Heart left ventricle (tissue), 16 donors: ENCODE data around the gene MCM3AP. TPM values are rescaled to one million over a fixed set of nuclear protein-coding genes. Genes with fewer than 3 reads are reported as not detected.
A peak's percentile ranks its signal among the peaks of the same experiment; 100 is the strongest.

Experiments
- ATAC-seq, 4 donors: fragments of 200-7000 bp; cut with Tn5 transposase; one replicate each; pipeline ENCODE4 v1.9.1; 2020 to 2022; ENCODE audit warnings: moderate library complexity in 4 of 4, mild to moderate bottlenecking in 3 of 4, moderate number of reproducible peaks in 1 of 4
- DNase-seq, 5 donors: peaks; one replicate each; pipeline ENCODE4 v3.0.0-alpha.2; 2020
- H3K27ac ChIP-seq, 12 donors: fragments of 200-600 bp; sonication (generic) in 4 of 12; one replicate each; pipeline versions ENCODE4 v1.5.0 to v1.8.0; 2016 to 2022; ENCODE audit warnings: mild to moderate bottlenecking in 2 of 12
- H3K27me3 ChIP-seq, 9 donors: fragments of 200-600 bp; sonication (generic) in 2 of 9; one replicate each; pipeline versions ENCODE4 v1.5.1 to v1.8.0; 2016 to 2022; ENCODE audit warnings: mild to moderate bottlenecking in 3 of 9
- H3K36me3 ChIP-seq, 9 donors: fragments of 200-600 bp; sonication (generic) in 2 of 9; one replicate each; pipeline versions ENCODE4 v1.5.0 to v1.8.0; 2018 to 2022; ENCODE audit warnings: mild to moderate bottlenecking in 2 of 9
- H3K4me1 ChIP-seq, 12 donors: fragments of 200-600 bp; sonication (generic) in 4 of 12; one replicate each; pipeline versions ENCODE4 v1.5.0 to v1.8.0; 2016 to 2022; ENCODE audit warnings: mild to moderate bottlenecking in 3 of 12
- H3K4me3 ChIP-seq, 12 donors: fragments of 200-600 bp; sonication (generic) in 4 of 12; one replicate each; pipeline versions ENCODE4 v1.5.0 to v1.8.0; 2017 to 2022; ENCODE audit warnings: mild to moderate bottlenecking in 9 of 12, moderate library complexity in 4 of 12
- H3K9me3 ChIP-seq, 12 donors: fragments of 200-600 bp; sonication (generic) in 4 of 12; one replicate each; pipeline versions ENCODE4 v1.5.0 to v1.8.0; 2016 to 2022; ENCODE audit warnings: mild to moderate bottlenecking in 1 of 12
- POLR2A ChIP-seq, 2 donors: fragments of 450-650 bp; IDR thresholded peaks; one replicate each; pipeline ENCODE4 v1.6.1; 2017; ENCODE audit warnings: antibody characterized with exemption in 2 of 2, mild to moderate bottlenecking in 2 of 2, moderate library complexity in 2 of 2
- WGBS, 4 donors: extraction: QIAGEN DNeasy Blood & Tissue Kit in 2 of 4; methylation state at CpG; one replicate each; pipeline versions ENCODE4 v1.1.5 to v1.1.7; 2013 to 2018; 5-methylcytosine and 5-hydroxymethylcytosine counted together
- intact Hi-C, 10 donors: fragments of 100-400 bp; cut with DNase I; formaldehyde crosslinking; loops; one replicate each; pipeline versions ENCODE4 v1.11.1 to v1.14.2; 2022
- polyA plus RNA-seq, 2 donors: library from polyadenylated mRNA; stranded (reverse); fragments of 200-250 nt; gene quantifications; one replicate each; pipeline ENCODE4 v1.2.3, GENCODE V29; 2013
- total RNA-seq, 9 donors: library from RNA; depleted of rRNA in 2 of 9; stranded (reverse); fragments of >200 nt in 2 of 9; fragmentation: NEBNext Ultra II Directional in 3 of 9; extraction: Animal tissue kit (Norgen Biotek cat#: 25700) in 3 of 9; gene quantifications; one replicate each; pipeline versions ENCODE4 v1.1.0 to v1.2.4, GENCODE V29; 2016 to 2023
- TF ChIP-seq, protein P1 (sequence below), 12 donors: fragments of 200-600 bp; sonication (generic) in 4 of 12; IDR thresholded peaks; one replicate each; pipeline versions ENCODE4 v1.5.0 to v1.8.0; 2018 to 2022; ENCODE audit warnings: antibody characterized with exemption in 12 of 12, mild to moderate bottlenecking in 5 of 12
- donor health status: ischemic (EF 13 %, LVEDD 7.1; RV severe dilation, severe dysfunction).
- donor health status: healthy with polysubstance abuse.
- donor health status: DM: no; HTN: yes; CAD: no.
- donor health status: DM: no; HTN: no; CAD: no.
- donor health status: ischemic (EF 25% LVEDD 6.9; RV normal size, moderate dysfunction).
- donor health status: ischemic (EF 25% LVEDD 5.7; RV mildly dilated, moderate dysfunction).
- donor health status: healthy.
- donor health status: DM: yes; HTN: yes; CAD: no.
- donor health status: ischemic (EF 35%, LVEDD 5.7; RV mildly dilated, moderate dysfunction).
- donor health status: nonischemic (EF 11% LVEDD 7.7; RV severe dilation, severe dysfunction).
- donor health status: DM: yes; HTN: yes; CAD: no.
- donor health status: PGD.
- donor health status: ischemic (EF 29% LVEDD 5.4; RV normal size, mild dysfunction).
- donor health status: nonischemic (EF 23%, LVEDD 6.1; RV moderate dilation, normal function).

MCM3AP gene
- total and polyA plus RNA-seq, 11 donors = 24.5 to 69.8 (median 55.3) TPM

DNA sequence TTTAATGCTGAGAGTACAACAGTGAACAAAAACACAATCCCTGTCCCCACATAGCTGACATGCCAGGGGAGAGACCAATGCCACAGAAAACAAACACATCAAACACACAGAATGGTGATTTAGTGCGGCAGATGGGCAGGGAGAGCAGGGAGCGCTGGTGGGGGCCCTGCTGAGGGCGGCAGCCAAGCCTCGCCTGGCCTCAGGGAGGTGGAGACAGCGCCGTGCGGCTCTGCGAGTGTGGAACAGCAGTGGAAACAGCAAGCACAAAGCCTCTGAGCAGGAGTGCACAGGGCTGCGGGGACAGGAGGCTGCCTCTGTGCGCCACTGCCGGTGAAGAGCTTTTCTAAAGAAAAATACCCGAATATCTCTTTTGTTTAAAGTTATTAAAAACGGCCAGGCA, 17.0 kb downstream of the MCM3AP start:
- H3K4me3 ChIP-seq = no peak overlapping the region
- ATAC-seq (no peak), DNase-seq (no peak)
- H3K4me1 ChIP-seq = no peaks in the 10 kb centered on the region
- TF ChIP-seq POLR2A (IDR thresholded peaks at IDR 0.05) = no peak
- TF ChIP-seq, protein P1, sequence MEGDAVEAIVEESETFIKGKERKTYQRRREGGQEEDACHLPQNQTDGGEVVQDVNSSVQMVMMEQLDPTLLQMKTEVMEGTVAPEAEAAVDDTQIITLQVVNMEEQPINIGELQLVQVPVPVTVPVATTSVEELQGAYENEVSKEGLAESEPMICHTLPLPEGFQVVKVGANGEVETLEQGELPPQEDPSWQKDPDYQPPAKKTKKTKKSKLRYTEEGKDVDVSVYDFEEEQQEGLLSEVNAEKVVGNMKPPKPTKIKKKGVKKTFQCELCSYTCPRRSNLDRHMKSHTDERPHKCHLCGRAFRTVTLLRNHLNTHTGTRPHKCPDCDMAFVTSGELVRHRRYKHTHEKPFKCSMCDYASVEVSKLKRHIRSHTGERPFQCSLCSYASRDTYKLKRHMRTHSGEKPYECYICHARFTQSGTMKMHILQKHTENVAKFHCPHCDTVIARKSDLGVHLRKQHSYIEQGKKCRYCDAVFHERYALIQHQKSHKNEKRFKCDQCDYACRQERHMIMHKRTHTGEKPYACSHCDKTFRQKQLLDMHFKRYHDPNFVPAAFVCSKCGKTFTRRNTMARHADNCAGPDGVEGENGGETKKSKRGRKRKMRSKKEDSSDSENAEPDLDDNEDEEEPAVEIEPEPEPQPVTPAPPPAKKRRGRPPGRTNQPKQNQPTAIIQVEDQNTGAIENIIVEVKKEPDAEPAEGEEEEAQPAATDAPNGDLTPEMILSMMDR (IDR thresholded peaks at IDR 0.05) = no peak
- WGBS, 4 donors = 93 to 94% (median 94%) methylated on average over 13 of the region's 13 CpGs
- no peak overlapping the region for H3K27ac ChIP-seq
- H3K9me3 ChIP-seq = no peaks in the 10 kb centered on the region
- H3K36me3 ChIP-seq = peaks cover 4 to 100% (median 99%) of the 10 kb centered on the region in 9 donors
- intact Hi-C loops = no loop called here
- H3K27me3 ChIP-seq = no peaks in the 10 kb centered on the region

DNA sequence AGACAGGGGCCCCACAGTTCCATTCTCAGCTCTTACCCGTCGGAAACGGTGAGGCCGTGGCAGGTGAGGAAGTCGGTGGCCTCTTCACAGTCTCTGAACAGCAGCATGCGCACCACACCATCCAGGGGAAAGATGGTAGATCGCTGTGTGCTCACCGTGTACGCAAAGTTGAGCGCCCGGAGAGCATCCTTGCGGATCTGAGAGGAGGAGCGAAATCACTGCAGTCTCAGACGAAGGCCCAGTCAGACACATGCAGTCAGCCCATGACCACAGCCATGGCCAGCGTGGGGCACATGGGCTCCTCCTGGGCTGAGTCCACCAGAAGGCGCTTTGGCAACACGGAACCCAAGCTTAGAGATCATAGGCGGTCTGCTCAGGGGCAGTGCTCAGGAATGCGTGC, 18.5 kb downstream of the MCM3AP start:
- Histone ChIP-seq H3K27me3 (no peaks in the 10 kb centered on the region), H3K9me3 (no peaks in the 10 kb centered on the region), H3K36me3 (peaks cover 0 to 98% (median 97%) of the 10 kb centered on the region in 9 donors), H3K27ac (no peak overlapping the region), H3K4me3 (no peak overlapping the region), H3K4me1 (no peaks in the 10 kb centered on the region)
- ATAC-seq (no peak), DNase-seq (no peak)
- intact Hi-C loops = no loop called here
- 93 to 95% (median 94%) methylated on average over 19 of the region's 19 CpGs for WGBS, 4 donors
- no peak for TF ChIP-seq POLR2A (IDR thresholded peaks at IDR 0.05)
- TF ChIP-seq, protein P1 (IDR thresholded peaks at IDR 0.05) = no peak

DNA sequence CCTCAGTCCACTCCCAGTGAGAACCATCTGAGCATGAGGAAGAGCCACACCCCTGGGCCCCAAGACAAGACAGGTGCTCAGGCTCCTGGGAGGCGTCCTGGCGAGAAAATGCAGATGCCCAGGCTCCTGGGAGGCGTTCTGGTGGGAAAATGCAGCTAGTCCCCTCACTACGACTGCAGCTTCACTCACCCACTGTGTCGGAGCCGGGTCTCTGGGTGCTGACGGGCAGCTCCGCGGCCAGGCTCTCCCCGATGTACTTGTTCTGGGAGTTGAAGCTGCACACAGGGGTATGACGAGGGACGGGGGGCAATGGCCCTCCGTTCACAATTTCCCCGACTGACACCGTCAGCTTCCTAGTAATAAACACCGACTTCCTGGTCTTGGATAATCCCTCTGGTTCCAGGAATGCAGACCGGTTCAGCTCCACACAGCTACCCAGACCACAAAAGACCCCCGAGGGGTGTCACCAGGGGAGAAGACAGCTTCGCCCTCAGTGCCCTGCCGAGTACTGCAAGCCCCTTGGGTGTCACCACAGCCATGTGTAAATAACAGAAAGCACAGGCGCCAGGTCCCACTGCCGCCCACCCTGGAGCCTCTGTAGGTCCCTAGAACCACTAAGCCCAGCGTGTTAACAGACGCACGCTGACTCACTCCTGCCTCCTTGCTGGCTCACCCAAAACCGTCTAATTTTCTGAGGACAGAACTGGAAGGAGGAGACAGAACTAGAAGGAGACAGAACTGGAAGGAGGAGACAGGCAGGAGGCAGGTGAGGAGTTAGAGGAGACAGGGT, 19.5 kb downstream of the MCM3AP start:
- no peaks in the 10 kb centered on the region for H3K27me3 ChIP-seq
- no peaks in the 10 kb centered on the region for H3K4me1 ChIP-seq
- DNase-seq (no peak), ATAC-seq (no peak)
- intact Hi-C loops = no loop called here
- no peak overlapping the region for H3K4me3 ChIP-seq
- no peaks in the 10 kb centered on the region for H3K9me3 ChIP-seq
- WGBS, 4 donors = 84 to 90% (median 87%) methylated on average over 20 to 26 of the region's 26 CpGs
- TF ChIP-seq, protein P1 (IDR thresholded peaks at IDR 0.05) = no peak
- no peak for TF ChIP-seq POLR2A (IDR thresholded peaks at IDR 0.05)
- H3K36me3 ChIP-seq = peaks cover under 1 to 98% (median 97%) of the 10 kb centered on the region in 9 donors
- H3K27ac ChIP-seq = no peak overlapping the region

DNA sequence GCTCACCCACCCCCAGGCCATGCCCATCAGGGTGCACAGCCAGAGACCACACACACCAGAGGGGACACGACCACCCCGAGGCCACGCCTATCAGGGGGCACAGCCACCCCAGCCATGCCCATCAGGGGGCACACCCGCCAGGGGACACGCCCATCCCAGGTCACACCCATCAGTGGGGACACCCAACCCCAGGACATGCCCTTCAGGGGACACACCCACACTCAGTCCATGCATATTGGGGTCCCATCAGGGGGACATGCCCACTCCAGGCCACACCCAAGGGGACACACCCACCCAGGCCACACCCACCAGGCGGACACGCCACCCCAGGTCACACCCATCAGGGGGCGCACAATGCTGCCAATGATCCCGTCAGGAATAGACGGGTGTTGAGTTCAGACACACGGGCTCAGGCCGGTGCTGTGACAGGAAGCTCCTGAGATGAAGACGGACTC, 20.7 kb downstream of the MCM3AP start:
- ATAC-seq = peak in 3 of 4 donors; percentile 14 to 25 (median 19)
- DNase-seq = peak in 1 of 5 donors; percentile 55
- H3K27me3 ChIP-seq = no peaks in the 10 kb centered on the region
- WGBS, 4 donors = 88 to 94% (median 91%) methylated on average over 11 to 13 of the region's 13 CpGs
- H3K36me3 ChIP-seq = peaks cover 2 to 98% (median 97%) of the 10 kb centered on the region in 9 donors
- H3K9me3 ChIP-seq = no peaks in the 10 kb centered on the region
- no peaks in the 10 kb centered on the region for H3K4me1 ChIP-seq
- no peak overlapping the region for H3K4me3 ChIP-seq
- no peak overlapping the region for H3K27ac ChIP-seq
- TF ChIP-seq, protein P1 (IDR thresholded peaks at IDR 0.05) = no peak
- no peak for TF ChIP-seq POLR2A (IDR thresholded peaks at IDR 0.05)
- intact Hi-C loops = no loop called here
